Neural progenitor cell (in vitro differentiated cells): ENCODE results near the gene CPM. TPM values are rescaled to one million over a fixed set of nuclear protein-coding genes. Genes with fewer than 3 reads are reported as not detected.

Source experiments
- DNase-seq: peaks from one replicate; pipeline ENCODE4 v3.0.0-alpha.2; 2016; ENCODE audit warnings: low spot score
- H2AFZ ChIP-seq: fragments of 200-600 bp; sonication (generic); replicated peaks from 2 replicates; pipeline ENCODE4 v1.6.1; 2016; ENCODE audit warnings: antibody characterized with exemption
- H3F3A ChIP-seq: fragments of 200-600 bp; sonication (generic); 2 replicates; pipeline ENCODE4 v1.6.1; 2016; ENCODE audit warnings: antibody characterized with exemption, low read depth
- H3K27ac ChIP-seq: fragments of 200-600 bp; sonication (generic); 2 replicates; pipeline ENCODE4 v1.5.1; 2016; ENCODE audit warnings: mild to moderate bottlenecking
- H3K27me3 ChIP-seq: fragments of 200-600 bp; sonication (generic); 2 replicates; pipeline ENCODE4 v1.6.1; 2016; ENCODE audit warnings: mild to moderate bottlenecking, moderate library complexity
- H3K36me3 ChIP-seq: fragments of 200-600 bp; sonication (generic); 2 replicates; pipeline ENCODE4 v1.5.1; 2016
- H3K4me1 ChIP-seq: fragments of 200-600 bp; sonication (generic); 2 replicates; pipeline ENCODE4 v1.6.1; 2016; ENCODE audit warnings: mixed run types
- H3K4me2 ChIP-seq: fragments of 200-600 bp; sonication (generic); 2 replicates; pipeline ENCODE4 v1.6.1; 2016
- H3K4me3 ChIP-seq: fragments of 200-600 bp; sonication (generic); 2 replicates; pipeline ENCODE4 v1.5.1; 2016
- H3K79me2 ChIP-seq: fragments of 200-600 bp; sonication (generic); 2 replicates; pipeline ENCODE4 v1.6.1; 2016; ENCODE audit warnings: low read depth
- H3K9ac ChIP-seq: fragments of 200-600 bp; sonication (generic); 2 replicates; pipeline ENCODE4 v1.6.1; 2016
- H3K9me3 ChIP-seq: fragments of 200-600 bp; sonication (generic); 2 replicates; pipeline ENCODE4 v1.5.1; 2016; ENCODE audit warnings: low read depth
- H4K20me1 ChIP-seq: fragments of 200-600 bp; sonication (generic); 2 replicates; pipeline ENCODE4 v1.6.1; 2016; ENCODE audit warnings: low read depth
- H3K27ac Mint-ChIP-seq: 3 replicates; pipeline ENCODE4 v1.8.0; 2021; ENCODE audit warnings: mixed read lengths
- H3K27me3 Mint-ChIP-seq: 2 replicates; pipeline ENCODE4 v1.8.0; 2022; ENCODE audit warnings: low read depth, mild to moderate bottlenecking, inconsistent platforms, moderate library complexity, mixed read lengths; ENCODE audit not compliant: insufficient read depth
- H3K36me3 Mint-ChIP-seq: 3 replicates; pipeline ENCODE4 v1.8.0; 2021; ENCODE audit warnings: mixed read lengths
- H3K4me1 Mint-ChIP-seq: 3 replicates; pipeline ENCODE4 v1.8.0; 2021; ENCODE audit warnings: mixed read lengths
- H3K4me3 Mint-ChIP-seq: 3 replicates; pipeline ENCODE4 v1.8.0; 2021; ENCODE audit warnings: mild to moderate bottlenecking, moderate library complexity, mixed read lengths
- H3K9me3 Mint-ChIP-seq: 3 replicates; pipeline ENCODE4 v1.8.0; 2020; ENCODE audit warnings: mixed read lengths
- EZH2 ChIP-seq: fragments of 200-600 bp; sonication (generic); IDR thresholded peaks from 2 replicates; pipeline ENCODE4 v1.6.1; 2017; ENCODE audit warnings: antibody characterized with exemption, mild to moderate bottlenecking, moderate library complexity
- EZH2phosphoT487 ChIP-seq: fragments of 200-600 bp; sonication (generic); IDR thresholded peaks from 2 replicates; pipeline ENCODE4 v1.6.1; 2017; ENCODE audit warnings: antibody characterized with exemption
- total RNA-seq: library from RNA; depleted of rRNA; stranded (reverse); fragments of >200 nt; gene quantifications from 2 replicates; pipeline ENCODE4 v1.2.3, GENCODE V29; 2015; ENCODE audit warnings: low replicate concordance
- TF ChIP-seq, protein P1 (sequence below): fragments of 200-600 bp; sonication (generic); IDR thresholded peaks from 2 replicates; pipeline ENCODE4 v1.5.1; 2017; ENCODE audit warnings: antibody characterized with exemption, mild to moderate bottlenecking

CPM gene
- total RNA-seq, 1 donor from 2014 or later: 0.02 TPM

DNA sequence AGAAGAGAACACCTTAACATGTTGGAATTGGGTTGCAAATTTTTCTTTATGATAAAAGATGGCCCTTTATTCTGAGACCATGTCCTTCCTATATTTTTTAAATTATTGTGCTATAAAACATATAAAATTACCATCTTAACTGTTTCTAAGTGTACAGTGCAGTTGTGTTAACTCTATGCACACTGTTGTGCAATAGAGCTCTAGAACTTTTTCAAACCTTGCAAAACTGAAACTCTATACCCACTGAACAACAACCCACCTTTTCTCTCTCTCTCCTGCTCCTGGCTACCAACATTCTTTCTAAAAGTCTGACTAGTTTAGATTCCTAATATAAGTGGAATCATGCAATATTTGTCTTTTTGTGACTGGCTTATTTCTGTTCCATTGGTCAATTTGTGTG is 7.8 kb upstream of the CPM start:
- no peaks in the 10 kb centered on the region for H3K4me1 ChIP-seq
- no peak for DNase-seq
- Mint-ChIP-seq H3K4me1 (no peaks in the 10 kb centered on the region), H3K9me3 (no peaks in the 10 kb centered on the region), H3K36me3 (no peaks in the 10 kb centered on the region), H3K27me3 (no peaks in the 10 kb centered on the region), H3K4me3 (no peak overlapping the region), H3K27ac (no peak overlapping the region)
- H3K79me2 ChIP-seq: no peaks in the 10 kb centered on the region
- no peaks in the 10 kb centered on the region for H3K9me3 ChIP-seq
- H3F3A ChIP-seq: no peaks in the 10 kb centered on the region
- no peak overlapping the region for H2AFZ ChIP-seq
- no peaks in the 10 kb centered on the region for H3K27me3 ChIP-seq
- H3K4me2 ChIP-seq: no peak overlapping the region
- no peaks in the 10 kb centered on the region for H3K36me3 ChIP-seq
- H4K20me1 ChIP-seq: no peaks in the 10 kb centered on the region
- no peak overlapping the region for H3K27ac ChIP-seq
- TF ChIP-seq EZH2 (no peak), EZH2phosphoT487 (no peak)
- TF ChIP-seq, protein P1, sequence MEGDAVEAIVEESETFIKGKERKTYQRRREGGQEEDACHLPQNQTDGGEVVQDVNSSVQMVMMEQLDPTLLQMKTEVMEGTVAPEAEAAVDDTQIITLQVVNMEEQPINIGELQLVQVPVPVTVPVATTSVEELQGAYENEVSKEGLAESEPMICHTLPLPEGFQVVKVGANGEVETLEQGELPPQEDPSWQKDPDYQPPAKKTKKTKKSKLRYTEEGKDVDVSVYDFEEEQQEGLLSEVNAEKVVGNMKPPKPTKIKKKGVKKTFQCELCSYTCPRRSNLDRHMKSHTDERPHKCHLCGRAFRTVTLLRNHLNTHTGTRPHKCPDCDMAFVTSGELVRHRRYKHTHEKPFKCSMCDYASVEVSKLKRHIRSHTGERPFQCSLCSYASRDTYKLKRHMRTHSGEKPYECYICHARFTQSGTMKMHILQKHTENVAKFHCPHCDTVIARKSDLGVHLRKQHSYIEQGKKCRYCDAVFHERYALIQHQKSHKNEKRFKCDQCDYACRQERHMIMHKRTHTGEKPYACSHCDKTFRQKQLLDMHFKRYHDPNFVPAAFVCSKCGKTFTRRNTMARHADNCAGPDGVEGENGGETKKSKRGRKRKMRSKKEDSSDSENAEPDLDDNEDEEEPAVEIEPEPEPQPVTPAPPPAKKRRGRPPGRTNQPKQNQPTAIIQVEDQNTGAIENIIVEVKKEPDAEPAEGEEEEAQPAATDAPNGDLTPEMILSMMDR: no peak
- no peak overlapping the region for H3K4me3 ChIP-seq
- H3K9ac ChIP-seq: no peak overlapping the region

DNA sequence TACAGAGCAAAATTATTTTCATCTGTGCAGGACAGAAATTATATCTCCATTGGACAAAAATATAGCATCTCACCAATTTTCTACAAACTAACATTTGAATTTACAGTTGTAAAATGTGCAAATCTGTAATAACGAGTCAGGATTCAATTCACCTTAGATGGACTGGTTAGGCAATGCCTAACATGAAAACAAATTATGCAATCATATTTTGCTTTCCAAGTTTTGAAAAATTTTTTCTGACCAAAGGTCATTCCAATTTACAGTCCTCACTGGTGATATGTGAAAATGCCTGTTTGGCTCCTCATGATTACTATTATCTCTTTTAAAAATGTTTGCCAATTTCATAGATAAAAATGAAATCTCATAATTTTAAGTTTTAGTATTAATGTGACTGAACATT is 6.5 kb upstream of the CPM start:
- Mint-ChIP-seq H3K27me3 (peaks cover 5% of the 10 kb centered on the region), H3K27ac (no peak overlapping the region), H3K9me3 (no peaks in the 10 kb centered on the region)

DNA sequence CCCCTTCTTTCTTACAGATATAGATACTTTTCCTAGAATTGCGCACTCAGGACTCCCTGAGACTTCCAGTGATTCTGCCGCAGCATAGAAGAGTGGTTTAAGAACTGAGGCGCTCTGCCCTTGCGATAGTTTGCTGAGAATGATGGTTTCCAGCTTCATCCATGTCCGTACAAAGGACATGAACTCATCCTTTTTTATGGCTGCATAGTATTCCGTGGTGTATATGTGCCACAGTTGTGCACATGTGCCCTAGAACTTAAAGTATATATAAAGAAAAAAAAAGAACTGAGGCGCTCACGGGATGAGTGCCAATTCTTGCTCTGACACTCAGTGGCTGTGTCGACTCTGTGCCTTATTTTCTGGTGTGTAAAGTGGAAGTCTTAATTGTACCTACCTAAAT is 1.4 kb upstream of the CPM start:
- no peak for DNase-seq
- Histone ChIP-seq H3K4me1 (peaks cover 6% of the 10 kb centered on the region), H3K27me3 (peaks cover 45% of the 10 kb centered on the region), H3K79me2 (no peaks in the 10 kb centered on the region), H3K4me2 (no peak overlapping the region), H3F3A (peaks cover 11% of the 10 kb centered on the region), H3K27ac (no peak overlapping the region), H2AFZ (no peak overlapping the region), H3K9me3 (no peaks in the 10 kb centered on the region), H3K9ac (no peak overlapping the region), H4K20me1 (no peaks in the 10 kb centered on the region), H3K4me3 (no peak overlapping the region), H3K36me3 (no peaks in the 10 kb centered on the region)
- H3K4me1 Mint-ChIP-seq: peaks cover 7% of the 10 kb centered on the region
- peaks cover 24% of the 10 kb centered on the region for H3K27me3 Mint-ChIP-seq
- no peak overlapping the region for H3K27ac Mint-ChIP-seq
- TF ChIP-seq, protein P1: no peak
- TF ChIP-seq EZH2 (no peak), EZH2phosphoT487 (no peak)
- H3K4me3 Mint-ChIP-seq: peak overlapping the region; percentile 81
- H3K9me3 Mint-ChIP-seq: no peaks in the 10 kb centered on the region
- no peaks in the 10 kb centered on the region for H3K36me3 Mint-ChIP-seq

More for the DNA sequence above, 6.5 kb upstream of the CPM start:
- no peak overlapping the region for H2AFZ ChIP-seq
- no peak for DNase-seq
- no peak overlapping the region for H3K4me2 ChIP-seq
- H3K9ac ChIP-seq: no peak overlapping the region
- no peak overlapping the region for H3K27ac ChIP-seq
- TF ChIP-seq EZH2phosphoT487 (no peak), EZH2 (no peak)
- TF ChIP-seq, protein P1: no peak
- Mint-ChIP-seq H3K4me1 (no peaks in the 10 kb centered on the region), H3K4me3 (no peak overlapping the region), H3K36me3 (no peaks in the 10 kb centered on the region)
- no peaks in the 10 kb centered on the region for H3K79me2 ChIP-seq
- H3K9me3 ChIP-seq: no peaks in the 10 kb centered on the region
- H3K27me3 ChIP-seq: peaks cover 5% of the 10 kb centered on the region
- no peak overlapping the region for H3K4me3 ChIP-seq
- H3K36me3 ChIP-seq: no peaks in the 10 kb centered on the region
- H3K4me1 ChIP-seq: no peaks in the 10 kb centered on the region
- H4K20me1 ChIP-seq: no peaks in the 10 kb centered on the region
- H3F3A ChIP-seq: no peaks in the 10 kb centered on the region
